GM19240 (cell line): ENCODE measurements around the gene LYZL2.
"Not testable (repeated sequence)": the region's sequence is repeated elsewhere in the genome, so short reads cannot be mapped to it uniquely, and the experiment has no call there.

ENCODE experiments used
- DNase-seq: peaks from one replicate; pipeline ENCODE4 v3.0.0; 2011; ENCODE audit warnings: low spot score; ENCODE audit not compliant: insufficient read length

Gene LYZL2

GRCh38 chr10:30639946-30640786 lies 10.6 kb upstream of the LYZL2 start:
- peak; percentile 4 for DNase-seq

GRCh38 chr10:30637881-30638467 lies 8.4 kb upstream of the LYZL2 start:
- no peak for DNase-seq

- no peak for DNase-seq
Measured at GRCh38 chr10:30631188-30631587, 1.6 kb upstream of the LYZL2 start.

GRCh38 chr10:30630571-30630970 lies 1.0 kb upstream of the LYZL2 start:
- DNase-seq, result no peak

- not testable (repeated sequence) for DNase-seq
Measured at GRCh38 chr10:30628576-30628975, 977 bp downstream of the LYZL2 start.

- not testable (repeated sequence) for DNase-seq
Measured at GRCh38 chr10:30626837-30627236, 2.7 kb downstream of the LYZL2 start.

GRCh38 chr10:30626196-30626595 lies 3.4 kb downstream of the LYZL2 start:
- DNase-seq, result not testable (repeated sequence)

GRCh38 chr10:30625080-30625479 lies 4.5 kb downstream of the LYZL2 start:
- no peak for DNase-seq

- DNase-seq, result no peak
Measured at GRCh38 chr10:30619966-30620365, 9.6 kb downstream of the LYZL2 start.

GRCh38 chr10:30617070-30617469 lies 12.5 kb downstream of the LYZL2 start:
- no peak for DNase-seq

GRCh38 chr10:30611041-30611440 lies 18.5 kb downstream of the LYZL2 start:
- DNase-seq, result not testable (repeated sequence)

GRCh38 chr10:30607814-30608213 lies 21.7 kb downstream of the LYZL2 start:
- no peak for DNase-seq

- DNase-seq, result no peak
Measured at GRCh38 chr10:30606313-30606712, 23.2 kb downstream of the LYZL2 start.

- not testable (repeated sequence) for DNase-seq
Measured at GRCh38 chr10:30605341-30606121, 24.0 kb downstream of the LYZL2 start.

- DNase-seq, result no peak
Measured at GRCh38 chr10:30603589-30603988, 26.0 kb downstream of the LYZL2 start.

- DNase-seq, result no peak
Measured at GRCh38 chr10:30602747-30603146, 26.8 kb downstream of the LYZL2 start.

GRCh38 chr10:30600005-30600404 lies 29.5 kb downstream of the LYZL2 start:
- DNase-seq, result no peak

- no peak for DNase-seq
Measured at GRCh38 chr10:30598105-30598776, 31.3 kb downstream of the LYZL2 start.

GRCh38 chr10:30597433-30597824 lies 32.1 kb downstream of the LYZL2 start:
- DNase-seq, result not testable (repeated sequence)

GRCh38 chr10:30596493-30597432 lies 32.8 kb downstream of the LYZL2 start:
- DNase-seq, result not testable (repeated sequence)
